GM19238 (cell line): ENCODE measurements around the gene RNF180.
"Not testable (repeated sequence)": the region's sequence is repeated elsewhere in the genome, so short reads cannot be mapped to it uniquely, and the experiment has no call there.

Experiments
- DNase-seq: peaks from one replicate; pipeline ENCODE4 v3.0.0; 2011; ENCODE audit warnings: low spot score; ENCODE audit not compliant: insufficient read length

RNF180 gene

DNA sequence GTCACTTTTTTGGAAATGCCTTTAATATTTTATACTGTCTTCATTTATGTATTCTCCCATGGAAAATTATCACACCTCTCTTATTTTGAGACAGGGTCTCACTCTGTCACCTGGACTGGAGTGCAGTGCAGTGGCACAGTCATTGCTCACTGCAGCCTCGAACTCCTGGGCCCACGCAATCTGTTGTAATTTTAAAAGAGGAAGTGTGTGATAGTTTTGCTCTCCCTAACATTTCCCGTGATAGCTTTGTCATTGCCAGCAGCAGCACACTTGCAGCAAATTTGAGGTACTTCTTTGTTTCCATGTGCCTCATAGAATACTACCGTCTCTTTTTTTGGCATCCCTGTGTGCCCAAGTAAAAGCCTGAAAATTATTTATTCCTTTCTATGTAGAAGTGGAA lies 103.5 kb downstream of the RNF180 start:
- DNase-seq: no peak

DNA sequence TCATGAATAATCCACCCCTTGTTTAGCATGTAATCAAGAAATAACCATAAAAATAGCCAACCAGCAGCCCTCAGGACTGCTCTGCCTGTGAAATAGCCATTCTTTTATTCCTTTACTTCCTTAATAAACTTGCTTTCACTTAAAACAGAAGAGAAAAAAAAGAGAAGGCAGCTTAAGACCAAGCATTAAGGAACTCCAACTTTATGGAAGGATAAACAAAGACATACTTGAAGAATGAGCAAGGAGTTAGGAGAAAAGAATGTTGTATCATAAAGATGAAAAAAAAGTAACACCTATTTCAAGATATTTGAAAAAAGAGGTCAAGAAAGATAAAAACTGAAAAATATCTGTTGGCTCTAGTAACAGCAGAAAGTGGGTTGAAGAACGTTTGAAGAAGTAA lies 107.6 kb downstream of the RNF180 start:
- DNase-seq: no peak

DNA sequence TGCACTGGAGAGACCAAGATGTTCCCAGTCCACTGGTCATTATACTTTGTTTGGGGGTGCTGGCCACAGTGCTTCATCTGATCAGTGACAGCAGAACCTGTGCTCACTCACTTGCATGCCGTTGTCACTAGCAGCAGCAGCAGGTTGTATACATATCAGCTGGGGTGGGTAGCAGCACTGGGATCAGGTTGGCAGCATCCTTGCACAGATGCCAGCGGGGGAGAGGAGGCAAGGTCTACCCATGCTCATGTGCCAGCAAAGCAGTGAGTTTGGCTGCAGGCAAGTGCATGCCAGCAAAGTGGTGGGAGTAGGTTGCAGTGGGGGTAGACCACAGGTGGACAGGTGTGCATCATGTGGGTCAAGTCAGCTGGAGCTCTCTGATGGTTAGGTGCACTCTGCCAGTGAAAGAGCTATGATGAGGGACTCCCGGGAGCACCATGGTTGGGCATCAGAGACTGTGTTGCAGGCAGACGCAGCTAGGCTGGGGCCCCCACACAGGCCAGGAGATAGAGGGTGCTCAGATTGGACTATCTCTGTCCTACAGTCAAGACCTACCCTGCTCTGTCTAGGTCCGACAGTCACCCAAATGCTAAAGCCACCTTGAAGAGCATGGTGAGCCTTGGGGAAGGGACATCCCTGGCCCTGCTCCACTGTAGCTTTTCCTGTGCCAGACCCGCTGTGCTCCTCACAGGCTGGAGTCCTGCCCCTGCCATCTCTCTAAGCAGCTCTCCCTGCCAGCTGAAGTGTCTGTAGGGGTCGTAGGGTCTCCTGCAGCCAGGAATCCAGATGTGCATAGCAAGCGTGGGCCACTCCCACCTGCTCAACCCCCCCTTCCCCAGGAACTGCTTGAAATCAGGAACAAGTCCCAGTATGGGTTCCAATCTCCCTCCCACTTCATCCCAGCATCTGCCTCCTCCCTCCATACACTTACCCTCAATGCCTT lies 119.8 kb downstream of the RNF180 start:
- no peak for DNase-seq

DNA sequence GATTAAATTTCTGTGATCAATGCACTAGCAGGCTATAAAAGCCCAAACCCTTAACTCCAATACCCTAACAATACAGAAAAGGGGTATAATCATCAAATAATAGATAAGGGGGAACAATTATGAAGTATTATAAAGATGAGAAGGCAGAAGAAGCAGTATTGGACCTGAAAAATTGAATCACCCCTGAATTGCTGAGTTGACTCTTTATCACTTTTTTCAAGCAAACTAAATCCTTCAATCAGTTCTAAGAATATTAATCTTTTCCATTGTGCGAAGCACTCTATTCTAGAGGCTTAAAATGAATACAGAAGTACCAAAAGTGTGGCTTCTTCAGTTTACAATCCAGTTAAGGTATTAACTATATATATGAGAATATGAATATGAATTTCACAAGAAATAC lies 120.7 kb downstream of the RNF180 start:
- no peak for DNase-seq

DNA sequence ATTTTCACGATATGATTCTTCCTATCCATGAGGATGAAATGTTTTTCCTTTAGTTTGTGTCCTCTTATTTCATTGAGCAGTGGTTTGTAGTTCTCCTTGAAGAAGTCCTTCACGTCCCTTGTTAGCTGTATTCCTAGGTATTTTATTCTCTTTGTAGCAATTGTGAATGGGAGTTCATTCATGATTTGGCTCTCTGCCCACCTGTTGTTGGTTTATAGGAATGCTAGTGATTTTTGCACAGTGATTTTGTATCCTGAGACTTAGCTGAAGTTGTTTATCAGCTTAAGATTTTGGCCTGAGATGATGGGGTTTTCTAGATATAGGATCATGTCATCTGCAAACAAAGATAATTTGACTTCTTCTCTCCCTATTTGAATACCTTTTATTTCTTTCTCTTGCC lies 122.9 kb downstream of the RNF180 start:
- DNase-seq: not testable (repeated sequence)

DNA sequence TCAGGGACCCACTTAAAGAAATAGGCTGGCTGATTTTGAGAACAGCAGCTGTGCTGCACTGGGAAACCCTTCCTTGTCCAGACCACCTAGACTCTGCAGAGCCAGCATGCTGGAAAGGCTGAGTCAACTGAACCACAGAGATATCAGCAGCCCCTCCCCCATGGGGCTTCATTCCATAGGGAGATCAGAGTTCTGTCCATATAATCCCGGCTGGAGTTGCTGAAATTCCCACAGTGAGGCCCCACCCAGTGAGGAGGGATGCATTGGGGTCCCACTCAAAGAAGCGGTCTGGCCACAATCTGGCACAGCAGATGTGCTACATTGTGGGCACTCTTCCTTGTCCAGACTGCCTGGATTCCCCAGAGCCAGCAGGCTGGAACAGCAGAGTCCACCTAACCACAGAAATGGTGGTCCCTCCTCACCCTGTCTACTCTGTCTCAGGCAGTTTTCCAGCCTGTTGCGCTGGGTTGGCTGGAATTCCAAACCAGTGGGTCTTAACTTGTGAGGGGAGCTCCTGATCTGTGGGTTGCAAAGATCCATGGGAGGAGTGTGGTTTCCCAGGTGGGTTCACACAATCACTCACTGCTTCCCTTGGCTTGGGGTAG lies 127.1 kb downstream of the RNF180 start:
- no peak for DNase-seq

DNA sequence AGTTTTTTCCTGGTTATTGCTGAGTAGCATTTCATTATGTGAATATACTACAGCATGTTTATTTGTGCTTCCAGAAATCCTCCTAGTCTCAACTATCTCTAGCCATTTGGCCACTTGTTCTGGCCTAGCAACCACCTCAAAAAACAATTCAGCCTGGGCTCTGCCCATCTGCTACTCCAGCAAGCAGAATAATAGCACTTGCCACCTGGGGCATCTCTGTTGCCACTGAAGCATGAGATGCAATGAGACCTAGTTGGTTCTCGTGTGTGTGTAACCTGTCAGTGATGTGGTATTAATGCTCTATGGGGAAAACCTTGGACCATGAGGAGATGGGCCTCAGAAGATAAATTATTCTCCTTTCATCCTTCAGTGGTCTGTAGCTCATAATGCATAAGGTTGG lies 129.5 kb downstream of the RNF180 start:
- no peak for DNase-seq

DNA sequence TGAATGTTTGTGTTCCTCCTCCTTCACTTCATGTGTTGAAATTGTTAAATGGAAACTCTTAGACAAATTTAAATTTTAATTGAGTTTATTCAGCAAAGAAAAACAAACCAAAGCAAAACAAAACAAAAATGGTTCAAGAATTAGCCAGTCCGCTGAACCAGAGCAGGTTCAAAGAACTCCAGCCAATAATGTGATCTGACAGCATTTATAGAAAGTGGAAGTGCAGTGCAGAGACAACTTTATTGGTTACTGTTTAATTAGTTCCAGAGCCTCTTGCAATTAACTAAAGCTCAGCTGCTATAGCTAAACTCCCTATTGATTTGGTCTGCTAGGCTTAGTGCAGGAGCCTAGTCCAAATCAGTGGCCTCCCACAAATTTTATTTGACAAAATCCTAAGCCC lies 132.9 kb downstream of the RNF180 start:
- no peak for DNase-seq

DNA sequence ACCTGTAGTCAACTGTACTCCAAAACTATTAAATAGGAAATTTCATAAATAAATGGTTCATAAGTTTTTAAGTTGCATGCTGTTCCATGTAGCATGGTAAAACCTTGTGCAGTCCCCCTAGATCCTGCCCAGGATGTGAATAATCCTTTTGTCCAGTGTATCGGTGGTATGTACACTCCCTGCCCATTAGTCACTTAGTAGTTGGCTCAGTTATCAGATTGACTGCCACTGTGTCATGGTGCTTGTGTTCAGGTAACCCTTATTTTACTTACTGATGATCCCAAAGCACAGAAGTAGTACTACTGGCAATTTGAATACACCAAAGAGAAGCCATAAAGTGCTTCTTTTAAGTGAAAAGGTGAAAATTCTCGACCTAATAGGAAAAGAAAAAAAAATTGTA lies 134.2 kb downstream of the RNF180 start:
- DNase-seq: no peak

DNA sequence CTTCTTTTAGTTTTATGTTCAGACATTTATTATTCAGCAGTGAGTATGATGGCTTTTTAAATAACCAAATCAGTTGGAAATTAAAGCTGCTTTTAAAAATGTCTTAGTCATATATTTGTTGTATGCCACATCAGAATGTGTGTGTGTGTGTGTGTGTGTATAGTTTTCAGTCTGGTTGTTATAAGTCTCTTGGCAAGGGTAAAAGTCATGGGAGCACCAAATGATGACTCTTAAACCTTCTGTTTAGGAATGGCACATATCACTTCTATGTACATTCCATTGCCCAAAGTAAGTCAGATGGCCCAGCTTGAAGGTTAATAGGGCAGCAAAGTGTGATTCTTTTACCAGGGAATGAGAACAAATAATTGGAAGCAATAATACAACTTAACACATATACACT lies 135.9 kb downstream of the RNF180 start:
- no peak for DNase-seq

DNA sequence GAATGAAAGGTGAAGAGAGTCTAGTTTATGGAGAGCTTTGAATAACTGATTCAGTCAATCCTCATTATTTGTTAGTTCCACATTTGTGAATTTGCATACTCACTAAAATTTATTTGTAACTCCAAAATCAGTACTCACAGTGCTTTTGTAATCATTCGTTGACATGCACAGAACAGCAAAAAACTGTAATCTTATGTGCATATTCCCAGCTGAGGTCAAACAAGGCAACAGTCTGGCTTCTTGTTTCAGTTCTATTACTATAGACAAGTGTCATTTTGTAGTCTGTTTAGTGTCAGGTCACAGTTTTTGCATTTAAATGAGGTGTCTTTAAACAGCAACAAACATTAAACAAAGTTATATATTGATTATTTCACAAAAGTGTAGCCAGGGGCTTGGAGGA lies 142.5 kb downstream of the RNF180 start:
- no peak for DNase-seq

DNA sequence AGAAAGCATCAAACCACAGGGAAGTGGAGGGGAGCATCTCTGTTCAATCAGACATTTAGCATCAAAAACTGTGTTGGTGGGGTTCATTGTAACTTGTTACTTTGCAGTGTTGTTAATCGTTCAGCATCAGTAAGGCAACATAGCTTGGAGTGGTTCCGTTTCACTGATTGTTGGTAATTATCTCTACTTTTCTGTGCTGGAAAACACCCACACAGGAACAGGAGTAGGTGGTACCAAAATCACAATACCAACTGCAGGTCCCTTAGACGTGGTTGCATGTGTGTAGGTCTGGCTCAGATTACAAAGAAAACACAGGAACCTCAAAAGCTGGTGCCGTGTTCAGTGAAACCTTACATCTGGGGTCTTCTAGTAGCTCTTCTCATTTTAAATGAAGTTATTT lies 146.8 kb downstream of the RNF180 start:
- no peak for DNase-seq

DNA sequence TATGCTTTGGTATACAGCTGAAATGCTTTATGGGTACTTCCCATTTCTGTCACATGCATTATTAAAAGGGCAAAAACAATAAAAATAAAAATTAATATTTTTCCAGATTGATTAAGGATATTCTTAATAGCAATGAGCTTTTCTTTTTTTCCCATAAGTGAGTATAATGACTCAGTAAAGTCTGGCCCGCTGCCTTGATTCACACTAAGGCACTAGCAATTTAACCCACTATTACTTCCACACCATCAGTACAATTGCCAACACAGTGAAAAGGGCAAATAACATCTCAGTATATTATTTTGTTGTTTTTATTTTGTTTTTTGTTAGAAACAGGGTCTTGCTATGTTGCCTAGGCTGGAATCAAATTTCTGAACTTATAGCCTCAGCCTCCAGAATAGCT lies 150.1 kb downstream of the RNF180 start:
- DNase-seq: no peak

DNA sequence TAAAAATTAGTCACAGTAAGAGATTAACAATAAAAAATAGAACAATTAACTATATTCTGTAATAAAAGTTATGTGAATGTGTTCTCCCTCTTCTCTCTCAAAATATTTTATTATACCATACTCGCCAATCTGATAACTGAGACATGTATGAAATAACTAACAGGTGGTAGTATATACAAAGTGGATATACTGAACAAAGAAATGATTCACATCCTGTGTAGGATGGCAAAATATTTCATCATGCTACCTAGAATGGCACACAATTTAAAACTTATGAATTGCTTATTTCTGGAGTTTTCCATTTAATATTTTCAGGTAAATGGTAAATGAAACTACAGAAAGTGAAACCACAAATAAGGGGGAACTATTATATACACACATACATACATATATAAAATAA lies 152.5 kb downstream of the RNF180 start:
- DNase-seq: no peak

DNA sequence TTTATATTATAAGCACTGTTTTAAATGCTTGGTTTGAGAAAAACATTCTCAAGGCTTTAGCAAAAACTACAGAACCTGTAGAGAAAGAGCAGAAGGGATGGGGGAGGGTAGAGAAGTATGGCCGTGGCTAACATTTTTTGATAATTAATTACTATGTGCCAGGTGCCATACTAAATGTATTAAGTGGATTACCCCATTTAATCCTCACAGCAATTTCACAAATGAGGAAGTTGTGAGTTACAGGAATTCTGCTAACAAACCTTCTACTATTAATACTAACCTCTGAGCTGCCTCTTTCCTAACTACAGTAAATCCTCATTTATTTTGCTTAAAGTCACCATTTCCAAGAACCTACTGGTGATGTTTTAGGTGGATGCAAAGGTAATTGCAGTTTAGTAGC lies 157.9 kb downstream of the RNF180 start:
- DNase-seq: no peak

DNA sequence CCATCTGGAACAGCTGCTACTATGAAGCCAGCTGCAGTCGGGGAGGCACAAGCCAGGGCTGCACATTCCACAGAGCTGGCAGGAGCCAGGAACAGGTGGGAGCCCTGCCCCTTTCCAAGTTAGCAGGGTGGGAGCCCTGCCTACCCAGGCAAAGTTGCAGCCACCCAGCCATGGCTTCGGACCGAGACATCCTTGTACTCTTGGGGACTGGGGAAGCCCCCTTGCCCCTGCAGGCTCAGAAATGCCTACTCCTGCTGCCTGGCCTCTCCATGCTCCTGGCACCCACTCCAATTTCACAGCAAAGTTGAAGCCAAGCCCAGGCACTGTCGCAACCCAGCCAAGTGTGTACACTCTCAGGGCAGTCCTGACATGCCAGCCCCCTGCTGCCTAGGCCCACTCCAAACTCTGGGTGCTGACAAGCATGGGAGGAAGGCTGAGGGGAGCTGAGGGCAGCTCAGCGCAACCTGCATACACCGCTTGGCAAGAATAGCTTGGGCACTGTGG lies 165.1 kb downstream of the RNF180 start:
- no peak for DNase-seq

DNA sequence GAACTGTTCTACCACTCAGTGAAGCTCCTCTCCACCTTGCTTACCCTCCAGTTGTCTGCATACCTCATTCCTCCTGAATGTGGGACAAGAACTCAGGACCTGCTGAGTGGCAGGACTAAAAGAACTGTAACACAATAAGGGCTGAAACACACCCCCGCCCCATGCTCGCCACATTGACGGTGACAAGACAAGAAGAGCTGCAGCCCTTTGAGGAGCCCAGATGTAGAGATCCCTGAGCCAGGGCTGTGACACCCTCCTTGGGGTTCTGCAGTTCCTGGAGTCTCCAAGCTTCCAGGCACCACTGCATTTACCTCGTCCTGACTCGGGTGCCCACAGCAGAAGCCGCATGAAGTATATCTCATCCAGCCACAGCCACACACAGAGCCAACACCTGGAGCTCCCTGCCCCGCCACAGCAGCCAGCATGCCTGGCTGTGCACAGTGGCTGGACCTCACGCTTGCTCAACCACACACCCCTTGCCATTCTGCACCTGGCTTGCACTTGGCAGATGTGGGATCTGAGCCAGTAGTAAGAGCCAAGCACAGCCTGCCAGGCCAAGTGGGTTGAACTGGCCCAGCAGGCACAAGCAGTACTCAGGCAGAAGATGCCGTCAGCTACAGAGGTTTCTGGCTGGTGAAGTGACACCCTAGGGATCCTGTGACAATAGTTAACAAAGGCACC lies 166.1 kb downstream of the RNF180 start:
- no peak for DNase-seq

DNA sequence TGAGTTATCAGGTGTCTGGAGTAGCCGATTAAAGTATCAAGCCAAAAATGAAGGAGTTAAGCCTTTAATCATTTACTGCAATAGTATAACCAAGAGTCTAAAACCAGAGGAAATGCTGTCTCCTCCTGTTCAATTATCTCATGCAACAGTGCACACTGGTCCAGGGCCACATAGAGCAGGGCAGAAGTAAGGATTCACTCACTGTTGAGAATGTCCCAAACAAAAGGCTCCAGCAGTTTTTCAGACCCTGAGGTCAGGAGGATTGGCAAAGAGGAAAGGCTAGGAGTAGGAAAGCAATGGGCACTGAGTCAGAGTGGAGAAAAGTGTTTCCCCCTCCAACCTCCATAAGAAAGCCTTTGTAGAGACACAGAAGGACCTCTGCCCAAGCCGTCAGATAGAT lies 168.2 kb downstream of the RNF180 start:
- no peak for DNase-seq

DNA sequence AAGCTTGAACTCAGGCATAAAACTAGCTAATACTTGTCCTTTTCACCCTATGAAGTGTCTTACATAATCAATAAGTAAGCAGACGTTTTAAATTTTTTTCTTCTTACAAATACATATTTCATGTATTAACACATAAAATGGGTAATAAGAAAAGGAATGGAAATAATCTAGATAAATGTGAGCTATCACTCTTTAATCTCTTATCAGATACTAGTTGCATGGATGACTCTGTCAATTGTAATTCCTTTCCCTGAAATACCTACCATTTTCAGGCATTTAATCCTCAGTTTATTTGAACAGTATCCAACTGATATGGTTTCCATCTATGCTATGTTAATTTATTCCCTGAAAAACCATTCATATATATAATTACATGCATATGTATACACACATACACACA lies 174.1 kb downstream of the RNF180 start:
- no peak for DNase-seq

DNA sequence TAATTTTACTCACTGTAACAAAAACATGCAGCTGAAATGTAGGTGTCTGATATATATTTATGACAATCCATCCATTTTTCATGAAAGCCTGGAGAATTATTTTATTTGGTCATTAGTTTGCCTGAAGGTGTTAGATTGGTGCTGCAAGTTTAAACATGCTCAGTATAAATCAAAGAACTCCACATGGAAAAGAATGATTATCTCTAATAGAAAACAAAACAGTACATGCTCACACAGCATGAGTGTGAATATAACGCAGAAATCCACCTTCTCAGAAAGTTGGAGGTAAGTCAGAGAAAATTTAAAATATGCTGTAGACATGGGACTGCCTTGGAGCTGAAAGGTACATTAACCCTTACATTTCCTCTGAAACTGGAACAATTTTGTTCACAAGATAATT lies 174.7 kb downstream of the RNF180 start:
- no peak for DNase-seq

DNA sequence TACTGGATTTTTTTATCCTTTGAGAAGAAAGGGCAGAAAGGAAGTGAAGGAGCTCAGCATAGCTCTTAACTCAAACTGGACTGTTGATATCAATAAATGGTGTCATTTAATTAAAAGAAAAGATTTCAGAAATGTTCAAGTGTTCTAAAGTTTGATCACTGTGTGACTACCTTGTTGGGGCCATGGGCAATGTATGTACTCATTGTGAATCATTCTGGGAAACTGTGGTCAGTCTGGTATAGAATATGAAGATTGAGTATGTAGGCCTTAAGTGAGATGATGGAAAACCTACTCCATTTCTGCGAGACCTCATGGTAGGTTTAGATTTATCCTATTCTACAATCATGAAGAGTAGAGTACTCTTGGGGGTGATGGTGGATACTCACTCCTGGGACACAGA lies 175.7 kb downstream of the RNF180 start:
- no peak for DNase-seq

DNA sequence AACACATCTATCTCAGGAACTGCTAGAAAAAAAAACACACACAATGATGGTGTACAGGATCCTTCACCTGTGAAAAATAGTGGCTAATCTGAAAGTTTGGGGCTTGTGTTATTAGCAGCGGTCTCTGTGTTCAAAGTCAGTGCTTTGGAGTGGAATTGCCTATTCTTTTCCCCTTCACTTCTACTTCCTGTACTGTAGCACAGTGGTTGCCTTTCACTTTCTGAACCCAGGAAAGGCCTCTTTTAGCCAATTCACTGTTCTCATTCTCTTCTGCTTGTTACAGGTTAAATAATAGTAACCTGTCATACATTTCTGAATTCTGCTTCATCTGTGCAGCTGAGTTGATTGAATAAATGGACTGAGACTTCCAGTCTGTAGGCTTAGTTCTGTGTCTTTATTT lies 178.9 kb downstream of the RNF180 start:
- DNase-seq: no peak
